Progenitor cell of endocrine pancreas (in vitro differentiated cells): Measurements from ENCODE around the gene THUMPD3. TPM values are rescaled to one million over a fixed set of nuclear protein-coding genes. Genes with fewer than 3 reads are reported as not detected.

Source experiments
- DNase-seq: peaks from one replicate; pipeline ENCODE4 v3.0.0; 2021; ENCODE audit warnings: low spot score; ENCODE audit not compliant: unreplicated experiment
- H3K27ac Mint-ChIP-seq: 2 replicates; pipeline ENCODE4 v1.8.0; 2021; ENCODE audit warnings: mild to moderate bottlenecking, moderate library complexity, mixed read lengths
- H3K27me3 Mint-ChIP-seq: 2 replicates; pipeline ENCODE4 v1.8.0; 2021; ENCODE audit warnings: mixed read lengths
- H3K36me3 Mint-ChIP-seq: 2 replicates; pipeline ENCODE4 v1.8.0; 2022; ENCODE audit warnings: mixed read lengths; ENCODE audit not compliant: insufficient read depth
- H3K4me1 Mint-ChIP-seq: 2 replicates; pipeline ENCODE4 v1.8.0; 2021; ENCODE audit warnings: low read depth, mixed read lengths
- H3K4me3 Mint-ChIP-seq: 2 replicates; pipeline ENCODE4 v1.8.0; 2021; ENCODE audit warnings: low read depth, mild to moderate bottlenecking, moderate library complexity, mixed read lengths
- H3K9me3 Mint-ChIP-seq: 2 replicates; pipeline ENCODE4 v1.8.0; 2021; ENCODE audit warnings: low read depth, mixed read lengths
- CTCF ChIP-seq: fragments of 200-600 bp; sonication (generic); IDR thresholded peaks from one replicate; pipeline ENCODE4 v1.5.0; 2021; ENCODE audit warnings: antibody characterized with exemption, mild to moderate bottlenecking; ENCODE audit not compliant: unreplicated experiment
- total RNA-seq: library from RNA; stranded (reverse); gene quantifications from 2 replicates; pipeline ENCODE4 v1.2.1, GENCODE V29; 2021

THUMPD3 gene
- total RNA-seq, 1 donor from 2014 or later, result 61.3 TPM

- TF ChIP-seq CTCF, result no peak
- H3K27me3 Mint-ChIP-seq, result no peaks in the 10 kb centered on the region
- H3K4me1 Mint-ChIP-seq, result peaks cover 10% of the 10 kb centered on the region
- peaks cover 7% of the 10 kb centered on the region for H3K36me3 Mint-ChIP-seq
- peak overlapping the region; percentile 88 for H3K4me3 Mint-ChIP-seq
- H3K27ac Mint-ChIP-seq, result peak overlapping the region; percentile 100
- no peak for DNase-seq
- H3K9me3 Mint-ChIP-seq, result peaks cover 3% of the 10 kb centered on the region
These were observed 1.0 kb upstream of the THUMPD3 start for GRCh38 chr3:9361691-9362388.

DNA sequence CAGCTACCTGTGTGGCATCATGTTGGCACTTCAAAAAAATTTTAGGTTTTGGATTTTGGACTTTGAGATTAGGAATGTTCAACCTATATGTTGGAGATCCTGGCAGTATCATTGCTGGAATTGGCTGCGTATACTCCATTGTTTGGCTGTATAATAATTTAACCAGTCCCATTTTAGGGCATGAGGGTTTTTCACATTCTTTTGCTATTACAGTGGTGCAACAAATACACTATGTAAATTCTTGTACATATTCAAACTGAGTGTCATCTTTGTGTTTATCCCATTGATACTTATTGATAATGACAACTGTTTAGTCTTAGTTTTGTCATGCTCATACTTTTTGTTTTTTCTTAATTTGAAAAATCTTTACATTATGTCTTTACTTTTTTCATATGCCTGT, 6.7 kb downstream of the THUMPD3 start:
- no peaks in the 10 kb centered on the region for H3K4me1 Mint-ChIP-seq
- H3K27ac Mint-ChIP-seq, result no peak overlapping the region
- DNase-seq, result no peak
- H3K36me3 Mint-ChIP-seq, result peaks cover 22% of the 10 kb centered on the region
- H3K27me3 Mint-ChIP-seq, result no peaks in the 10 kb centered on the region
- no peak for TF ChIP-seq CTCF
- no peaks in the 10 kb centered on the region for H3K9me3 Mint-ChIP-seq
- no peak overlapping the region for H3K4me3 Mint-ChIP-seq

DNA sequence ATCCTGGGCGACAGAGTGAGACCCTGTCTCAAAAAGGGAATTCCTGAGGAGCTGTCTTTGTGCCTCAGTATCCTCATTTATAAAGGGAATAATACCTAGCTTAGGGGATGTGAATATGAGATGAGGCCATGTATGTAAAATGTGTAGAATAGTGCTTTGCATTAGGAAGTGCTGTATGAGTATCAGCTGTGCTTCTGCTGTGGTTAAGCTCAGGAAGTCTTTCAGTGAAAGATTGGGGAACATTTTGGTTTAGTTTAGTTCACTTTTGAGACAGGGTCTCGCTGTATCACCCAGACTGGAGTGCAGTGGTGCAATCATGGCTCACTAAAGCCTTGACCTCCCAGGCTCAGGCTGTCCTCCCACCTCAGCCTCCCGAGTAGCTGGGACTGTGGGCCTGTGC, 10.6 kb downstream of the THUMPD3 start:
- Mint-ChIP-seq H3K27ac (no peak overlapping the region), H3K4me1 (no peaks in the 10 kb centered on the region), H3K9me3 (no peaks in the 10 kb centered on the region), H3K27me3 (no peaks in the 10 kb centered on the region), H3K4me3 (no peak overlapping the region), H3K36me3 (peaks cover 44% of the 10 kb centered on the region)
- DNase-seq, result no peak
- TF ChIP-seq CTCF, result no peak

- TF ChIP-seq CTCF, result no peak
- H3K36me3 Mint-ChIP-seq, result peaks cover 41% of the 10 kb centered on the region
- H3K27ac Mint-ChIP-seq, result no peak overlapping the region
- no peaks in the 10 kb centered on the region for H3K27me3 Mint-ChIP-seq
- H3K4me1 Mint-ChIP-seq, result no peaks in the 10 kb centered on the region
- H3K4me3 Mint-ChIP-seq, result no peak overlapping the region
- H3K9me3 Mint-ChIP-seq, result no peaks in the 10 kb centered on the region
- no peak for DNase-seq
These were observed 15.1 kb downstream of the THUMPD3 start for GRCh38 chr3:9377981-9378380.

- H3K27ac Mint-ChIP-seq, result peak overlapping the region; percentile 84
- no peak for TF ChIP-seq CTCF
- H3K4me3 Mint-ChIP-seq, result no peak overlapping the region
- peaks cover 2% of the 10 kb centered on the region for H3K4me1 Mint-ChIP-seq
- H3K9me3 Mint-ChIP-seq, result no peaks in the 10 kb centered on the region
- peaks cover 41% of the 10 kb centered on the region for H3K36me3 Mint-ChIP-seq
- H3K27me3 Mint-ChIP-seq, result no peaks in the 10 kb centered on the region
- no peak for DNase-seq
These were observed 16.5 kb downstream of the THUMPD3 start for GRCh38 chr3:9379327-9379726.
